NCI-H2196 treated with DMSO at 0.1 percent for 48 hours (cell line): ENCODE results near the gene AMY2B.
"Not testable (repeated sequence)": the region's sequence is repeated elsewhere in the genome, so short reads cannot be mapped to it uniquely, and the experiment has no call there.

ENCODE experiments used
- DNase-seq: peaks from one replicate; lab custom pipeline; 2025; ENCODE audit not compliant: unreplicated experiment; lab: John Stamatoyannopoulos, UW

AMY2B gene

DNA sequence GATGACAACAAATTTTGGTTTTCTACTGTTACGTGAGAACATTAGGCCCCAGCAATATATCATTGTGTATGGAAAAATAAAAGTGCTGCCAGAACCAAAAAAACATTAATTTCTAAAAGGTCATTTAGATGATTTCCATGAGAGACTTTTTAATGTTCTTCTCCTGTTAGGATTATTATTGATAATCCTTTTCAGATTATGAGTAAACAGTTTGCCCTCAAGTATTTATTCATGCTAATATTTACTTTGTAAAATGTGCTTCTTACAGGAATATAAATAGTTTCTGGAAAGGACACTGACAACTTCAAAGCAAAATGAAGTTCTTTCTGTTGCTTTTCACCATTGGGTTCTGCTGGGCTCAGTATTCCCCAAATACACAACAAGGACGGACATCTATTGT, at the start of gene AMY2B:
AMY2B (plus strand) TSS at position 301 of the 400 bp plus-strand sequence; CDS start at position 315, 14 bp downstream.
- DNase-seq: not testable (repeated sequence)

DNA sequence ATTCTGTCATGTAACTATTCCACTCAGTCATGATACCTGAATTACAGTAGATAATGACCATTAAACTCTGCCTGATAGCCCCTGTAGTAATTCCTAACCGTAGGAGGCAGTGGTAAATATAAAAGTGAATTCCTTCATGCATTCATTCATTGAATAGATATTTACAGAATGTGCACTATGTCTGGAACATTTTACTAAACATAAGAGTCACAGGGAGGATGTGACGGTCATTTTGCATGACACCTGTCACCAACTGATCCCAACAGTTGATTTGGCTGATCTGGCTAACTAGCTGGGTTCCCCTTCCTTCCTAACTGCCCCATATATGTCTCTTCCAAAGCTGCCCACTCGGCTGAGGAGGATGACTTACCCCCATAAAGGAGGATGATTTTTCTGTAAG, 48.0 kb upstream of the AMY2B start:
- no peak for DNase-seq

DNA sequence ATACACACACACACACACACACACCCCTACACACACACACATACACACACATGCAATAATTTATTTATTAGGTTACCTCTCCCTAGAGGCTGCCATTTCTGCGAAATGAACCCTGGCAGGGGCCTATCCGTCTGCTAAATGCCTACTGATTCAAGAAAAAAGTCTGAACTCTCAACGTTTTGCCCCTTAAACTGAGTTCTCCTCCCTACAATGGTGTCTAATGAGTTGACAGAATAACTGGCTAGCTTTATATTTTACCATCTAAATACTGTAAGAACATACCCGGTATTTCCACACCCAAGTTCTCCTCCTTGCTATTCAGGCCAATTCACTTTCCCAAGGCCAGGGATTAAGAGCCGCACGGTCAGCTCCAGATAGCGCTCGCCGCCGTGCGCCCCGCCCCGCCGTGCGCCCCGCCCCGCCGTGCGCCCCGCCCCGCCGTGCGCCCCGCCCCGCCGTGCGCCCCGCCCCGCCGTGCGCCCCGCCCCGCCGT, 46.2 kb upstream of the AMY2B start:
- DNase-seq: no peak

DNA sequence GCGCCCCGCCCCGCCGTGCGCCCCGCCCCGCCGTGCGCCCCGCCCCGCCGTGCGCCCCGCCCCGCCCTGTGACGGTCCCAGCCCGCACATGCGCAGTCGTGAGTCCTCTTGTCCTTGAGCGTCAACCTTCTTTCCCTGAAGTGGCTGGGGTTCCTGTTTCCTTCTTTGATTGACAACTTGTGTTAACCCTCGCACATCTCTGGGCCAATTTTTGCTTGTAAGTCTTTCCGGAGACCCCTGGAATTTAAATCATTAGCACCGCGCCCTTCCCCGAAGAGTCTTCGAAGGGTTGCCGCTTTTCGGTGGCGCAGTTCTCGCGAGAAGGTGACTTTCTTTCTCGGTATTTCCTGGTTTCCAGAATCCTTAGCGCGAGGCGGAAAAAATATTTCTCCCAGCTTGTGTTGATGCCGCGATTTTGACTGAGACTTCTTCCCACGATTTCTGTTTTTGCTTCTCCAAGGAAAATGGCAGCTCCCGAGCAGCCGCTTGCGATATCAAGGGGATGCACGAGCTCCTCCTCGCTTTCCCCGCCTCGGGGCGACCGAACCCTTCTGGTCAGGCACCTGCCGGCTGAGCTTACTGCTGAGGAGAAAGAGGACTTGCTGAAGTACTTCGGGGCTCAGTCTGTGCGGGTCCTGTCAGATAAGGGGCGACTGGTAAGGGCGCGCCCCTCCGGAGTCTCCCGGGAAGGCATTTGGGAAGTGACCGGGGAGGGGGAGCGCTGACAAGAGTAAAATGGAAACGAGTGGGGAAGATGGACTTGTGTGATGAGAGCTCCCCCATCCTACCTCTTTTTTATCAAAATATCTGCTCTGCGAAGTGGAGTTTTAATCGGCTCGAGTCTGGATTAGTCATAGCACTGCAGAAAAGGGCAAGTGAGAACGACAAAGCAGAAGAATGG, 45.5 kb upstream of the AMY2B start, which contains the start of gene RNPC3:
RNPC3 (plus strand) TSS at position 93 of the 901 bp plus-strand sequence; CDS start at position 465, 372 bp downstream.
- peak; percentile 85 for DNase-seq

DNA sequence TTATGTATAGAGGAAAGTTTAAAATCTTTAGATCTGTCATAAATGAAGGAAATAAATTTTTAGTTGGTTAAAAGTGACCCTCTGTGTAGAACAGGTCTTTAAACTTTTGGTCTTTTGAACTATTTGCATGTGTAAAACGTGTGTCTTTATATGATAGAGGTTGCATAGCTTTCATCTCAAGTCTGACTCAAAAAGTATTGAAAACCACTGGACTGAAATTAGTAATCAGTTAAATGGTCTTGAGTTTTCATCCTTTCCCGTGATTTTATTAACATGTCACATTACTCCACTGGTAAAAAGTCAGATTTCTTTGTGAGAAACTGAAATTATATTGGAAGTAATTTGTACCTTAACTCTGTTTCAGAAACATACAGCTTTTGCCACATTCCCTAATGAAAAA, 44.1 kb upstream of the AMY2B start:
- DNase-seq: no peak

DNA sequence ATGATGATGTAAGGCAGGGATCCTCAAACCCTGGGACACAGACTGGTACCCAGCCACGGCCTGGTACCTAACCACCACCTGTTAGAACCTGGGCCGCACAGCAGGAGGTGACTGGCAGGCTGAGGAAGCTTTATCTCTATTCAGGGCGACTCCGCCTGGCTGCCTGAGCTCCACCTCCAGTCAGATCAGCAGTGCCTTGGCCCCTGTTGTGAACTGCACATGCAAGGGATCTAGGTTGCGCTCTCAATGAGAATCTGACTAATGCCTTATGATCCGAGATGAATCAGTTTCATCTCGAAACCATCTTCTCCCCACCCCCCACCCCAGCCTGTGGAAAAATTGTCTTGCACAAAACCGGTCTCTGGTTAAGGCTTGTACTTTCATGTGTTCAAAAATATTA, 41.6 kb upstream of the AMY2B start:
- no peak for DNase-seq

DNA sequence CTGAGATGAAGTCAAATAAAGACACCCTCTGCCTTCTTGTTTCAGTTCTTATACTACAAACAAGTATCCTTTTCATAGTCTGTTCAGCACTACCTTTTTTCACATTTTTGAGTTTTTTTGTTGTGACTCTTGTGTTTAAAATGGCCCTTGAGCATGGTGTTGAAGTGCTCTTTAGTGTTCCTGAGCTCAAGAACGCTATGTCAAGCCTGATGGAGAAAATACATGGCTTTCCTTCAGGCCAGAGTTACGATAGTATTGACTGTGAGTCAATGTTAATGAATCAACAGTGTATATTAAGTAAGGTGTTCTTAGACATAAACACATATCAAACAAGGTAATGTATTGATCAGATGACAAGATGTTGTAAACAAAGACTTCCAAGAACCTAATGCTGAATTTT, 33.2 kb upstream of the AMY2B start:
- DNase-seq: no peak

DNA sequence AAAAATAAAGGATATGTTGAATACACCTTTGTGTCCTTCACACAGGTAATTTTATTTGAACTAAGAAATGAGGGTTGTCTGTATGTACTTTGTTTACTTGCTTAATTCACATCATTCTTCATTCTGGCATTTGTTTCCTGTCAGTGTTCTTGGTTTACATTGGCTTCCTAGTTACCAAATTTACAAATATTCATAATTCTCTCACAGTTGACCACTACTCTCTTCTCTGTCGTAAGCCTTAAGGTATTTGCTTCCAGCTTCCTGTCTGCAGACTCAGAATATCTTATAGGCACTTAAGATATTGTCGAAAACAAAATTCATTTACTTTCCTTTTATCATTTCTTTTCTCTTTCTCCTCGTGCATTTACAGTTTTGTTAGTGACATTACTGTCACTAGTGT, 30.0 kb upstream of the AMY2B start:
- no peak for DNase-seq

DNA sequence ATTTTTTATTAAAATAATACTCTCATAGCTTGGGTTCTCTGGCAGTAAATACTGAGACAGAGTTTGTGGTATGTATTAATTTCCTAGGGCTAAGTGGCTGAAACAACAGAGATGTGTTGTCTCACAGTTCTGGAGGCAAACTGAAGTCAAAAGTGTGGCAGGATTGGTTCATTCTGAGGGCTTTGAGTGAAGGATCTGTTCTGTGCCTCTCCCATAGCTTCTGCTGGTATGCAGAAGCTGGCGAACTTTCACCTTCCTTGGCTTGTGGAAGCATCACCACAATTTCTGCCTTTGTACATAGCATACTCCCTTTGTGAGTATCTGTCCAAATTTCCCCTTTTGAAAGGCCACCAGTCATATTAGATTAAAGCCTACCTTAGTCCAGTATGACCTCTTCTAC, 24.9 kb upstream of the AMY2B start:
- DNase-seq: no peak

DNA sequence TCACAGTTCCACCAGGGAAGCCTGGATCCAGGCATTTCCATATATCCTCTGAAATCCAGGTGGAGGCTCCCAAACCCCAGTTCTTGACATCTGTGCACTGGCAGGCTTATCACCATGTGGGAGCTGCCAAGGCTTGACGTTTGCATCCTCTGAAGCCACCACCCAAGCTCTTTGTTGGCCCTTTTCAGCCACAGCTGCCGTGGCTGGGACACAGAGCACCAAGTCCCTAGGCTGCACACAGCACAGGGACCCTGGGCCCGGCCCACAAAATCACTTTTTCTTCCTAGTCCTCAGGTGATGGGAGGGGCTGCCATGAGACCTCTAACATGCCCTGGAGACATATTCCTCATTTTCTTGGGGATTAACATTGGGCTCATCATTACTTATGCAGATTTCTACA, 23.5 kb upstream of the AMY2B start:
- DNase-seq: no peak

DNA sequence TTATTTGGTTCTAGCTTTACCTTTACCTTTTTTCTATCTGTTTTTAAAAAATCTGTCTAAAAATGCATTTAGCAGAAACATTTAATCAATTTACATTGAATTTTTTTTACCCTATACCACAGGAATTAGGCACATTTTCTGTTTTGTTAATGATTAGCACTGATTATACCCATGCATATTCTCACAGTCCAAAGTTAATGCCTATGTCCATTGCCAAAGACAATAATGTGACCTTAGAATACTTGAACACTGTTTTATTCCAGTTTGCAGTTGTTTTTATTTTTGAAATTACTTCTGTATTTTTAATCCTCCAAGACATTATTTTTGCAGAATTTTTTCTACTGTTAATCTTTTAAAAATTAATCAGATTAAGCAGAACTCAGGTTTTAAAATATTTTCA, 11.0 kb upstream of the AMY2B start:
- no peak for DNase-seq

DNA sequence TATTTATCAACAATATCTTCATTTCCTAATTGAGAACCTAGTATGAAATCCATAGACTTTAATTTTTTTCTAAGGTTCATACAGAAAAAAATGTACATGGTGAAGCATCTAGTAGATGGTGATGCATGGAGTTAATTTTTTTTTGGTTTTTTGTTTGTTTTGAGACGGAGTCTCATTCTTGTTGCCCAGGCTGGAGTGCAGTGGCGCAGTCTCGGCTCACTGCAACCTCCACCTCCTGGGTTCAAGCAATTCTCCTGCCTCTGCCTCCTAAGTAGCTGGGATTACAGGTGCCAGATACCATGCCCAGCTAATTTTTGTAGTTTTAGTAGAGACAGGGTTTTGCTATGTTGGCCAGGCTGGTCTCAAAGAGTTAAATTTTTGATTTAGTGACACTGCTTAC, 10.3 kb upstream of the AMY2B start:
- not testable (repeated sequence) for DNase-seq

DNA sequence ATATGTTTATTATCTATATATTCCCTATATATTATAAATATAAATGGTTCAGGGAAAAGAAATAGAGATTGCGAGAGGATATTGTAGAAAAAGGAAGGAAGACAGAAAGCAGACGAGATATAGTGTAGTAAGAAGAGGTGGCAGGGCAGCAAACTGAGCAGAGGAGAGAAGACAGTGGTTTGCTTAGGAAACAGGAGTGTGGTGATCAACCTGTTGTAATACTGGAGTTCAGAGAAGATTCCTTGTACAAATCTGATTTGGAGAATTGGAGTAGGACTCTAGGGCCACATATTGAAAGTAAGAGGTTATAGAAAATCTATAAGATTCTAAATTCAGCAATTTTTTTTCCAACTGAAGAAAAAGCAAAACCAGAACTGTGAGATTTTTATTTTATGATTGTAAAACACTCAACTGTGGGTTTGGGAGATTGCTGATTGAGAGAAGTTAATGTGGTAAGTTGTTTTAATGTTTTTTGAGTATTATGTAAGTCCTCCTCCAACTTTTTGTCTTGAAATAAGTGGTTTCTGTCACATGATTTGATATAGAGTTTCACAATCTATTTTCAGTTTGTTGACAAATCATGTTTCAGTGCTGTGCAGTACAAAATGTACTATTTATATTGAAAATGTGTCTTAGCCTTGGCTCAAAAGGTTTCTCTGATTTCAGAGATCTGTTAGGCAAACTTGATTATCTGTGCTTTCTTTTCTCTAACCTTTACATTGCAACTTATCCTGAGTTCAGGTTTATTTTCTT, 9.6 kb upstream of the AMY2B start:
- no peak for DNase-seq

DNA sequence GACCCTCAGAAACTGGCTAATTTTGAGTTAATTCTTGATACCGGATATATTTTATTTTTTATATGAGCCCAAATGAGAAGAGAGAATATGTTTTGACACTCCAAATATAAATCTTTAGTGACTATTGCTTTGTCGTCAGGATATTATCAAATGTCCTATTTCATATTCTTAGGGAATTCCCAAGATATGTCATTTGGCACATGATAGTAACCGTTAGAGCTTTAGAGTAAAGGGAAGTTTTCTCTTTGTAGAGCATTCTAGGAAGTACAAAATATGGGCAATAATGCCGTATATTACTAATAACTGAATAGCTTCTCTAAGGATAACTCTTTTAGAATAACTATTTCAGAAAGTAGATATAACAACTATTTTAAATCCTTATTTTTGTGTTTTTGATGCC, 8.3 kb upstream of the AMY2B start:
- no peak for DNase-seq

DNA sequence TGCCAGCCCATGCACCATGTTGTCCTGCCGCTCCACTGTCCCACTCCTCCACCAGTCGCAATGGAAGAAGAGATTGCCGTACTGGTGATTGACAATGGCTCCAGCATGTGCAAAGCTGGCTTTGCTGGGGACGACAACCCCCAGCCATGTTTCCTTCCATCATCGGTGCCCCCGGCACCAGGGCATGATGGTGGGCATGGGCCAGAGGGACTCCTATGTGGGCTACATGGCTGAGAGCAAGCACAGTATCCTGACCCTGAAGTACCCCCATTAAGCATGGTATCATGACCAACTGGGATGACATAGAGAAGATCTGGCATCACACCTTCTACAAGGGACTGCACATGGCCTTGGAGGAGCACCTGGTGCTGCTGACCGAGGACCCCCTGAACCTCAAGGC, 1.9 kb upstream of the AMY2B start:
- DNase-seq: no peak

DNA sequence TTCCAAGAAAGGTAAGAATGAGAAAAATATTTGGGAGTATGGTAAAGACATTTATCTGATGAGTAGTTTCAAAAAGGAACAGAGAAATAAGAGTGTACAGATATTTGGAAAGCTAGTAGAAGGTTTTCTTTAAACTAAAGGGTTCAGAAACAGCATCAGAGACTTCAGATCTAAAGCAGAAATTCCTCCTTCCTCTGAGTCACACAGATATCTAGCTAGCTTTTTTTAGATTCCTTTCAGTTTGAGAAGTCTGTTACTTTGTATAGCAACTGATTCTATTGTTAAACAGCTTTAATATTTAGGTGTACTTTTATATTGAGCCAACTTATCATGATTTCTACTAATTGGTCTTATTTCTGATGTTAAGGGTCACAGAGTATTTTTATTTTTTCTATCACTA, 4.7 kb downstream of the AMY2B start:
- no peak for DNase-seq

DNA sequence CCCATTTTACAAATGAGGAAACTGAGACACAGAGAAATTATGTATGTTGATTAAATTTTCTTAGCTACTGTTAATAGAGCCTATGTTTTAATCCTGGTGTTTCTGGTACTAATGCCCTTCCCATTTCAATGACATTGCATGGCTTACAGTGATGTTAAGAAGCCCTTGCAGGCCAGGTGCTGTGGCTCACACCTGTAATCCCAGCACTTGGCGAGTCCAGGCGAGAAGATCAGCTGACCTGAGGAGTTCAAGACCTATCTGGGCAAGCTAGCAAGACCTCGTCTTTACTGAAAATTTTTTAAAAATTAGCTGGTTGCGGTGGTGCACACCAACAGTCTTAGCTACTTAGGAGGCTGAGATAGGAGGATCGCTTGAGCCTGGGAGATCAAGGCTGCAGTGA, 5.4 kb downstream of the AMY2B start:
- DNase-seq: not testable (repeated sequence)

DNA sequence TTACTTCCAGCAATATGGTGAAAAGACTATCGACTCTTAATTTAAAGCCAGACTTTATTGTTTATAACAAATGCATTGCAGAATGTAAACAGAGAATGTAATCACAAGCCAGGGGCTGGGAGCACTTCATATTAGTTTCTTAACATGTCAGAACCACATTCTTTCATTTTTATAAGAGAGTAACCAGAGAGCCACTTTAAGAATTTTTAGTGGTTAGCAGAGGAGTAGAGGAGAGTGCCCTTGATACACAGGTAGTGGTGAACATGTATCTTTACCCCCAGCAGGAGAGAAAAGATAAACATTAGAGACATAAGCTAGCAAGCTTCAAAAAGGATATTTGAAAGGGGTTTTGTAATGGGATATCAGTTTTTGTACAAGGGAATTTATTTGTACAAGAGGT, 11.1 kb downstream of the AMY2B start:
- no peak for DNase-seq

DNA sequence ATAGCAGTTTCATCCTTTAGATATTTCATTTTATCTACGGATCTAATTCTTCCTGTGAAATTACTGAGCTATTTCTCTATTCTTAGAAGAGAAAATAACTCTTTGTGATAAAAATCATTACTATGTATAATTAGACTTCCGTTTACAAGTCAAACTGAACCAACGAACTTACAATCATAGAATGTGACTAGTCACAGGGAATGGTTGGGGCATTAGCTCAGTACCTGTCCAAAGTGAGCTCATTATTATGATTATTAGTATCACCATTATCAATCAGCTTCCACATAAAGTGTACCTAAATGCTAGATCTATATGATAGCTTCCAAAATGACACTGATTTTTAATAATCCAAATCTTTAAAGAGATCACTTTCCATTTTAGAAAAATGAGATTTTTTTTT, 12.5 kb downstream of the AMY2B start:
- no peak for DNase-seq

DNA sequence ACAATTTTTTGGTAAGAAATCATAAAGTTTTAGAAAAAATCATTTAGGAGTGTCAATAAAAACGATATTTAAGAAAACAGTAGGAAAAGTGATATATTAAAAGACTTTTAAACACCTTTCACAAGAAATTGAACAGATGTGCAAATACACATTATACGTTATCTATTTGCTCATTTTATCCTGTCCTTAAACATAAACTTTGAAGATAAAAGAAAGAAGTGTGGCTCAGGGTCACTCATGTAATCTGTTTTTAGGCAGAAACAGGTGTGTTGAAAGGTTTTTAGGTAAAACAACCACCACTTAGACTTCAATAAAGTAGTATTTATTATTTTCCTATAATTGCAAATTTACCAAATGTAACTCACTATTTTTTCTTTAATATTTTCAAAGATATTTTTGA, 13.1 kb downstream of the AMY2B start:
- DNase-seq: no peak

DNA sequence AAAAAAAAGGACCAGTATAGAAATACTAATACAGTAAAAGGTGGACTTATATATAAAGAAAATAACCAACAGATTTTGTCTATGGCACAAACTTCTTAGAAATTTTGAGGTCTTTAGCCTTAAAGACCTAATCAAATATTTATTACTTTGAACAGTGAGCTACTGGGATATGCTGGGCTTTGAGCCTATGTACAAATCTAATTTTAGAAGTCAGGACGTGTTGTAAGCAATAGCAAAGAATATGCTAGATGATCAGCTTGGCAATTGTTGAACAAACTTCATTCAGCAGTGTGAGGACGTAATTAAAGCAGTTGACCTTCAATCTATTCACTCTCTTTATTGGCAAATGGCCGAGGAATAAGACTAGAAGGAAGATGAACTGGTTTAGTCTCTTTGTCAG, 31.4 kb downstream of the AMY2B start:
- not testable (repeated sequence) for DNase-seq

DNA sequence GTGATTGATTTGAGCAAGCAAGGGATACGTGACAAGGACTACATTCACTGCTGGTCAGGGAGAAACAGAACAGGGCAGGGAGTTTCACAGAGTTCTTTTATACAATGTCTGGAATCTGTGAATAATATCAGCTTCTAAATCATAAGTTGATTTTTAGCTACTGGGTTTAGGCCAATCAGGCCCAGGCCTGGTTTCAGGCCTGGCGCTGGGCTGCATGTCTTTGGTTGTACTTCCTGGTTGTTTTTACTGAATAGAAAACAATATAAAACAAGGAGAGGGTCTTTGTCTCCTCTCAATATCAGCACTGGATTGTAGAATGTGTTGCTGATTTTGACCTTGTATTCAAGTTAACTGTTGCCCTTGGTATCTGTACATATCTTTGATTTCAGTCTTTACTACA, 45.0 kb downstream of the AMY2B start:
- DNase-seq: no peak
